Upper lobe of left lung (tissue), 4 donors: Measurements from ENCODE around the gene SGCG.

Experiments used
- EP300 ChIP-seq, 4 donors: sonication (generic); formaldehyde crosslinking; IDR thresholded peaks; one replicate each; pipeline ENCODE4 v1.5.1; 2017; ENCODE audit warnings: antibody characterized with exemption in 4 of 4, control low read depth in 2 of 4
- POLR2A ChIP-seq, 4 donors: fragments of 450-650 bp; IDR thresholded peaks; one replicate each; pipeline ENCODE4 v1.5.1; 2016 to 2017; ENCODE audit warnings: antibody characterized with exemption in 4 of 4, mild to moderate bottlenecking in 2 of 4
- POLR2AphosphoS5 ChIP-seq, 2 donors: sonication (generic); formaldehyde crosslinking; IDR thresholded peaks; one replicate each; pipeline ENCODE4 v1.5.1; 2017; ENCODE audit warnings: antibody characterized with exemption in 2 of 2
- TF ChIP-seq, protein P1 (sequence below), 6 experiments: fragments of 450-650 bp in 4 of 6; fragments of 200-600 bp in 2 of 6; sonication (generic) in 2 of 6; IDR thresholded peaks; one replicate each; pipeline ENCODE4 v1.5.1; 2016 to 2019; ENCODE audit warnings: antibody characterized with exemption in 6 of 6

DNA sequence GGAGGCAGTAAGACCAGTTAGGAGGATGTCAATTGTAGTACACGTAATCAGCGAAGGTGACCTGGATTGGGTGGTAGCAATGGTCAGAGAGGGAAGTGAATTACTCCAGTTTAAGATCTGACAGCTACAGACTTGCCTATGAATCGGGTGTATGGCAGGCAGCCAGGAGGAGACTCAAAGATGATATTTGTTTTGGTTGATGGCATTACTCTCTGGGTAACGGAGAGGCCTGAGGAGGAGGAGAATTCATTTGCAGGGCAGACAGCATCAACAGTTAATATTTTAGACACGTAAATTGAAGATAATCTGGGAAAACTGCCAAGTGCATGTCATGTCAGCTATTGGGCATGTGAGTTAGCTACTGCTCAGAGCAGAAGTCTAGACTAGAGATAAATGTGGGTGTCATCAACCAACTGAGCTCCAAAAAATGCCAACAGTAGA, 109.2 kb downstream of the SGCG start:
- no peak for TF ChIP-seq POLR2A (IDR thresholded peaks at IDR 0.05)
- TF ChIP-seq, protein P1, sequence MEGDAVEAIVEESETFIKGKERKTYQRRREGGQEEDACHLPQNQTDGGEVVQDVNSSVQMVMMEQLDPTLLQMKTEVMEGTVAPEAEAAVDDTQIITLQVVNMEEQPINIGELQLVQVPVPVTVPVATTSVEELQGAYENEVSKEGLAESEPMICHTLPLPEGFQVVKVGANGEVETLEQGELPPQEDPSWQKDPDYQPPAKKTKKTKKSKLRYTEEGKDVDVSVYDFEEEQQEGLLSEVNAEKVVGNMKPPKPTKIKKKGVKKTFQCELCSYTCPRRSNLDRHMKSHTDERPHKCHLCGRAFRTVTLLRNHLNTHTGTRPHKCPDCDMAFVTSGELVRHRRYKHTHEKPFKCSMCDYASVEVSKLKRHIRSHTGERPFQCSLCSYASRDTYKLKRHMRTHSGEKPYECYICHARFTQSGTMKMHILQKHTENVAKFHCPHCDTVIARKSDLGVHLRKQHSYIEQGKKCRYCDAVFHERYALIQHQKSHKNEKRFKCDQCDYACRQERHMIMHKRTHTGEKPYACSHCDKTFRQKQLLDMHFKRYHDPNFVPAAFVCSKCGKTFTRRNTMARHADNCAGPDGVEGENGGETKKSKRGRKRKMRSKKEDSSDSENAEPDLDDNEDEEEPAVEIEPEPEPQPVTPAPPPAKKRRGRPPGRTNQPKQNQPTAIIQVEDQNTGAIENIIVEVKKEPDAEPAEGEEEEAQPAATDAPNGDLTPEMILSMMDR (IDR thresholded peaks at IDR 0.05): no peak
- TF ChIP-seq POLR2AphosphoS5 (IDR thresholded peaks at IDR 0.05): no peak
- no peak for TF ChIP-seq EP300 (IDR thresholded peaks at IDR 0.05)
